ENCODE data around the gene ADAM11. TPM values are rescaled to one million over a fixed set of nuclear protein-coding genes. Genes with fewer than 3 reads are reported as not detected.

ADAM11 gene
- total RNA-seq, 1 experiment from 2014 or later: 0.46 TPM

GRCh38 chr17:44777394-44778348, 18.9 kb downstream of the ADAM11 start:
- ChIA-PET POLR2A (ENCODE audit: unreplicated experiment) (no interaction called here), CTCF (interaction anchor here (0.5 to 1.1 kb wide), 2 partner anchors 101 to 498 kb away, joined by 3 to 5 read pairs; no protein-coding TSS in a partner anchor)
- Histone ChIP-seq H3F3A (ENCODE audit: insufficient read depth, low read depth) (no peaks in the 10 kb centered on the region), H3K27ac (no peak overlapping the region), H4K20me1 (ENCODE audit: insufficient read depth) (no peaks in the 10 kb centered on the region), H3K4me3 (no peak overlapping the region), H3K27me3 (ENCODE audit: insufficient read depth, low read depth) (no peaks in the 10 kb centered on the region), H3K4me1 (replicated peaks; ENCODE audit: insufficient read depth) (peaks cover 8% of the 10 kb centered on the region; the same call in 1 of the 2 replicates), H3K79me2 (ENCODE audit: low read depth) (no peaks in the 10 kb centered on the region), H3K9me3 (ENCODE audit: insufficient read depth, low read depth) (no peaks in the 10 kb centered on the region), H3K4me2 (no peak overlapping the region), H3K36me3 (ENCODE audit: low read depth) (no peaks in the 10 kb centered on the region), H3K9me2 (ENCODE audit: insufficient read depth) (no peaks in the 10 kb centered on the region), H2AFZ (no peak overlapping the region)
- intact Hi-C loops (cut with micrococcal nuclease; ENCODE audit: unreplicated experiment): no loop called here
- no TSS peak for BruUV-seq (replicated peaks)
- no peak for DNase-seq
- TF ChIP-seq EZH2 (IDR thresholded peaks at IDR 0.05; ENCODE audit: low read depth) (no peak), CTCF (conservative IDR thresholded peaks at IDR 0.05) (no peak)

GRCh38 chr17:44778656-44779210, 19.9 kb downstream of the ADAM11 start:
- H3K79me2 ChIP-seq (ENCODE audit: low read depth): no peaks in the 10 kb centered on the region
- H4K20me1 ChIP-seq (ENCODE audit: insufficient read depth): no peaks in the 10 kb centered on the region
- H3K4me2 ChIP-seq: peak overlapping the region; percentile 87
- no peaks in the 10 kb centered on the region for H3K27me3 ChIP-seq (ENCODE audit: insufficient read depth, low read depth)
- no peaks in the 10 kb centered on the region for H3K9me3 ChIP-seq (ENCODE audit: insufficient read depth, low read depth)
- peak overlapping the region; percentile 57; the same call in 1 of the 2 replicates for H3K4me3 ChIP-seq
- H2AFZ ChIP-seq: no peak overlapping the region
- CTCF ChIA-PET: interaction anchor here (0.6 to 1.1 kb wide), 4 partner anchors 40 to 355 kb away, joined by 3 to 24 read pairs (median 7); no protein-coding TSS in a partner anchor
- no TSS peak for BruUV-seq (replicated peaks)
- H3K27ac ChIP-seq: no peak overlapping the region
- H3F3A ChIP-seq (ENCODE audit: insufficient read depth, low read depth): no peaks in the 10 kb centered on the region
- H3K4me1 ChIP-seq (replicated peaks; ENCODE audit: insufficient read depth): peaks cover 8% of the 10 kb centered on the region; the same call in 1 of the 2 replicates
- POLR2A ChIA-PET (ENCODE audit: unreplicated experiment): interaction anchor here (0.5 kb wide), 1 partner anchor 10 kb away, joined by 3 read pairs; no protein-coding TSS in a partner anchor
- H3K9me2 ChIP-seq (ENCODE audit: insufficient read depth): no peaks in the 10 kb centered on the region
- no peak for TF ChIP-seq EZH2 (IDR thresholded peaks at IDR 0.05; ENCODE audit: low read depth)
- no peak for TF ChIP-seq CTCF (conservative IDR thresholded peaks at IDR 0.05)
- no peaks in the 10 kb centered on the region for H3K36me3 ChIP-seq (ENCODE audit: low read depth)
- intact Hi-C loops (cut with micrococcal nuclease; ENCODE audit: unreplicated experiment): loop anchor here (1.0 kb wide), 1 partner anchor 87 kb away; no protein-coding TSS in a partner anchor
- no peak for DNase-seq

All from PC-9 (cell line).